ENCODE results near the gene DGCR2.

The DGCR2 gene

DNA sequence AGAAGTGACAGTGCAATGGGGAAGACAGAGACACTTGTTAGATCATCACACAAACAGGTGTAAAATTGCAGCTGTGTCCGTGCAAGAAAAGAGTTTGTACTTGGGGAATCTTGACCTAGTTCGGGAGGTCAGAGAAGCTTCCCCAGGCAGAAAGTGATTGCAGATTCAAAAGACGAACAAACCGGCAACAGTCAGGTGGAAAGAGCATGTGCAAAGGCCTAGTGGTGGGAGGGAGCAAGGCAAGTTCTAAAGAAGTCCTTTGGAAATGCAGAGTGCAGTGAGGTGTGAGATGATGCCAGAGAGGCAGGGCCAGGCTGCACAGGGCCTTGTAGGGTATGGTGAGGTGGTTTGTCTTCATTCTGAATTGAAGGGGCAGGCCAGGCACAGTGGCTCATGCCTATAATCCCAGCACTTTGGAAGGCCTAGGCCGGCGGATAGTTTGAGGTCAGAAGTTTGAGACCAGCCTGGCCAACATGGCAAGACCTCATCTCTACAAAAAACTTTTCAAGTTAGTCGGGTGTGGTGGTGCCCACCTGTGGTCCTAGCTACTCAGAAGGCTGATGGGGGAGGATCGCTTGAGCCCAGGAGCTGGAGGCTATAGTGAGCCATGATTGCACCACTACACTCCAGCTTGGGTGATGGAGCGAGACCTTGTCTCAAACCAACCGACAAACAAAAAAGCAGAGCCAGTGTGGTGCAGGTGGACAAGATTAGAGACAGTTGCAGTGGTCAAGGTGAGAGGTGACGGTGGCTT lies 24.2 kb upstream of the DGCR2 start:
- no peak for DNase-seq

DNA sequence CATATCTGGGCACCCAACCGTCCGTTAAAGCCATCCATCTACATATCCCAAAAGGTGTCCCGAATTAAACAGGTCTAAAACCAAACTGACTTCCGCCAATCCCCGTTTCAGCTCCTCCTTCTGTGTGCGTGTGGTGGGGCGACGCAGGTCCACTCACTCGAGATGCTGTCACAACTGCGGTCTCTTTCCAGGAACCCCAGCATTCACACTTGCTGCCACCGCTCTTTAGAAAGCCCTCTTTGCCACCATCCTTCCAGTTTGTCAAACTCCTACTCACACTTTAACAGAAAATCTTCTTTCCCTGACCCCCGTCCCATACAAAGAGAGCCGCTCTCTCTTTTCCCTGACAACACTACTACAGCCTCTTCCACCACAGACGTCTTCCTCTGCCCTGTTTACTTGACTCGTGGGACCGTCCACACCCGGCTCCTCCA lies 21.8 kb upstream of the DGCR2 start:
- DNase-seq, result peak; percentile 47 to 59

DNA sequence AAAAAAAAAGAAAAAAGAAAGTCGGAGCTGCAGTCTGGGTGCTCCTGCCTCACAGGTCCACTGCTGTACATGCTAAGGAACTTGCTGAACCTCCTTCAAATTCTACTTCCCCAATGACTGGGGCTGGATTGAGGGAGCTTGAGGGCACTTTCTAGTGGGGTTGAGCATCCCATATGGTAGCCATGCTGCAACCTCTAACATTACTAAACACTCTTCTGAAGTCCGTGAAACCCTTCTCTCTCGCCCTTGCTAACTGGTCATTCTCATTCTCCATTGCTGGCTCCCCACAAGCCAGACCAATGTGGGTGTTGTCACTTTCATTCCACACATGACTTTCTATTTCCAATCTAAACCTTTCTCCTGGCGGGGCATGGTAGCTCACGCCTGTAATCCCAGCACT lies 21.0 kb upstream of the DGCR2 start:
- DNase-seq, result no peak

DNA sequence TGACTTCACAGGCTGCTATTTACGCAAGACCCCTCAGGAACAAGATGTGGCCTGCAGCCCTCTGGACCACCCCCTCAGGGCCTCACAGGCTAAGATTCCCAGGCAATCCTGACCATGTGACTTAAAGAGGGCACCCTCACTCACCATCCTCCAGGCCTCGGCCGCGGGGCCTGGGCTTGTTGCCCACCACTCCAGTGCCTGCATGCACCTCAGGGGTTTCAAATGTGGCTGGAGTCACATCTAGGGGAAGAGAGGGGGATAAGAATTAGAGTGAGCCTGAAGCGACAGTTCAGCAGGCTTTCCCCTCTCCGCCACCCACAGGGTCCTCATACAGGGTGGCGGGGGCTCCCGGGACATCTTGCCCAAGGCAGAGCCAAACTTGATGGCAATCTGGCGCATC lies 20.2 kb upstream of the DGCR2 start:
- DNase-seq, result no peak

DNA sequence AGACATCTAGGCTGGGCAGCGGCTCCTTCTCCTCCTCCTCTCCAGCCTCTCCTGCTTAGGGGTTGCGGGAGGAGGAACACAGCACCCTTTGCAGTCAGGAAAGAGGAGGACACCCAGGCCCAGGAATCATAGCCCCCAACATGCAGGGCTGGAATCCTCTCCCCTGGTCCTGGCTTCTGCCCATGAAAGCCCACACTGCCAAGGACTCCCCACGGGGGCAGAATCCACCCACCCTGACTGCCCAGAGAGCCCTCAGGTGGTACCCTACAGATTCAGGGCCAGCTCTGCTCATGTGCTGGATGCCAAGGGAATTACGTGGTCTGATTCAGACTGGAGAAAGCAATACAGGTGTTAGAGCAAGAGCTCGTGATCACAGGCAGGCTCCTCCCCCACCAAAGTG lies 17.8 kb upstream of the DGCR2 start:
- DNase-seq, result no peak

DNA sequence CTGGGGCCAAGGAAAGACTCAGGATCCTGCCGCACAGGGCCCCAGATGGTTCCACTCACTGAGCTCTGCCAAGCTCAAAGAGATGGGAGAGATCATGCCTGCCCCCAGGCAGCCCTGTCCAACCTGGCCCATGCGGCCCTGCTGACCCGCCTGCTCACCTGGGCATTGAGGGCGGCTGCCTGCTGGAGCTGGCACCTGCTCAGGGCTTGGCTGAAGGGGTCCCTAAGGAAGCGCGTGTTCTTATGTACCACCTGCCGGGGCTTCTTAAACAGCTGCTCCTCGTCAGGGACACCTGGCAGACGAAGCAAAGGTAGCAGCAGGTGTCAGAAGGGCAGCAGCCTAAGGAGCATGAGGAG lies 16.8 kb upstream of the DGCR2 start:
- DNase-seq, result no peak

DNA sequence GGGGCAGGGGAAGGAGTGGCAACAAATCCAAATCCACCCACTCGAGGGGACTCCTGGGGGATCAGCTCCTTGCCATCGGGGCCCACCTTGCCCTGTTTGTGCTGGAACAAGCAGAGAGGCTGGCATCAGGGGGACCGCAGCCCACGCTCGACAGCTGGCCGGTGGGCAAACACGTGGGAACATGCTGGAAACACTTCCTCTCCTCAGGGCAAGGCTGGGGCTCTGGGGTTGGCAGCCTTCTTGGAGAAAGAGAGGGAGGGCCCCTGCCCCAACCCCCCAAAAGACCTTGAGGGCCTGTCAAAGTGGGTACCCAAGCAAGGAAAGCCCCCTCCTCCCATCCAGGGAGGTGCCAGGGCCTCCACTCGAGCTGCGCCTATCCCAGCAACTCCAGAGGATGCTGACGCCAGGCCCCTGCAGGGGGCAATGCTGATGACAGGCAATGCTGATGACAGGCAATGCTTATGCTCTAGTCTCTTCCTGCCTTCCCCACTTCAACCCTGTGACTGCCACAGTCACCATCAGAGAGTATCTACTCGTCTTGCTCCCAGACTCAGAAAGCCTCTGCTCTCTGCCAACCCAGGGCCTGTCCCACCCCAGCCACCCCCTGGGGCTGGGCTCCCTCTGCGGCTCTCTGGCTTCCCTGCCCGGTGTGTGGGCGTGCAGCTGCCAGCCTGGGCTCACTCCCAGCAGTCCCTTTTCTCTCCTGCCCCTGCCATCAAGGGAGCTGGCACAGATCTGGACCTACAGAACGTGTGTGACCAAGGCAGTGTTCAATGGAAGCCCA lies 16.2 kb upstream of the DGCR2 start:
- DNase-seq, result no peak

DNA sequence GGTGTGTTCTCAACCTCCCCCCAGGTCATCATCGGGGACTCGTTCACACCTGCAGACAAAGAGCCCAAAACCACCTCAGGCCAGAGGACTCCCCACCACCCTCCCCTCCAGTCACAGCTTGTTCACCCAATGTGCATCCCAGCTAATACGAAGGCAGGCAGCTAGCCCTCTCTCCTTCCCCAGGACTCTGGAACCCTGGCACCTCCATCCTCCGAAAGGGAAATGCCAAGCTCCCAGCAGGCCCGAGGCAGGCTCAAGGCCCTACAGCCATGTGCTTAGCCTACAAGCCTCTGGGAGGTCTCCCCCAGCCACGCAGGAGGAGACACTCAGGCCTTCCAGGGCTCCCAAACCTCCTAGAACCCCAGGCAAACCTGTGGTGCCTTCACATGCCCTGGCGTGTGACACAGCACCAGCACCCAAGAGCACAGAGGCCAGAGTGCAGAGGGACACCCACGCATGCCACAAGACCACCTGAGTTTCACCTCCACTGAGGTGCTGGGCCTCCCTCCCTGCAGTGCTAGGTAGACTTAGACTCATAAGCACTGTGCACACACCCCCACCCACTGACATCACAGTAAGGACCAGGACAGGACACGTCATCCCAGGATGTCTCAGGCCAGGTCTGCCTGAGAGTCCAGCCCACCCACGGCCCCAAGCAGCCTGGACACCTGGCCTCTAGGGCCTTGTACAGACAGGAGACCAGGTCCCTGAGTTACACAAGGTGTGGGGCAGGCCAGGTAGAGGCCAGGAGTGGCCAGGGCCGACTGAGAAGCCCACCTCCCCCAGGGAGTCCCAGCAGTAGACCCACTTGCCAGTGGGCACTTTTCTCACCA lies 15.4 kb upstream of the DGCR2 start:
- no peak for DNase-seq

DNA sequence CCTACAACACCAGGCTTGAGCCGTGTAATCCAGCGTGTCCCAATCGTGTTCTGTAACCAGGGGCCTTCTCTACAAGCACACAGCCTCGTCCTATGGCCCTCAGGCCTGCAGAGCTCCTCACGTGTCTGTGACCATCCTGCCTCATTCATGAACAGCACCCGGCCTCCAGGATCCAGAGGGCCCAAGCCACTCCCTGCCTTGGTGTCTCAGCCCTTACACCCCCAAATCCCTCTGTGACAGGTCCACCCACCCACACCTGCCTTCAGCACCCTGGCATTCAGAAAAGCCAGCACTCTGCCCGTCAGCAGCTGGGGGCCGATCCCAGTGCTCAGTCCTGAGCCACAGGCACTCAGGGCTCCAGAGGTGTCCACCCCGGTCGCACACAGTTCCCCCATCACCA lies 14.7 kb upstream of the DGCR2 start:
- DNase-seq, result no peak

DNA sequence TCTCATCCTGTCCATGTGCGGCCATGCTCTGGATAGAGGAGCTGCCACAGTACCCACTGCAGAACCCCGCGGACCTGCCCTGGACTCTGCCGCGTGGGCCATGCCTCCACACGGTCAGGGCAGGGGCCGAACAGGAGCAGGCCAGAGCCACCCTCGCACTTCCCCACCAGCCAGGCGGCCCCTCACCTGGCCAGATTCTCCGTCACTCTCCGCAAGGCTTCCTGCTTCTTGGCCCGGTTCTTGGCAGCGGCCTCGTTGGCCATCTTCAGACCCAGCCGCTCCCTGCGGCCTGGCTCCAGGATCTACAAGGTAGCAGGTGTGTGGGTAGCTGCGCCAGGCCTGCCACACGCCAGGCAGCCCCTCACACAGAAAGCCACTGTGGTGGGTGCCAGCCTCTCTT lies 12.7 kb upstream of the DGCR2 start:
- no peak for DNase-seq

DNA sequence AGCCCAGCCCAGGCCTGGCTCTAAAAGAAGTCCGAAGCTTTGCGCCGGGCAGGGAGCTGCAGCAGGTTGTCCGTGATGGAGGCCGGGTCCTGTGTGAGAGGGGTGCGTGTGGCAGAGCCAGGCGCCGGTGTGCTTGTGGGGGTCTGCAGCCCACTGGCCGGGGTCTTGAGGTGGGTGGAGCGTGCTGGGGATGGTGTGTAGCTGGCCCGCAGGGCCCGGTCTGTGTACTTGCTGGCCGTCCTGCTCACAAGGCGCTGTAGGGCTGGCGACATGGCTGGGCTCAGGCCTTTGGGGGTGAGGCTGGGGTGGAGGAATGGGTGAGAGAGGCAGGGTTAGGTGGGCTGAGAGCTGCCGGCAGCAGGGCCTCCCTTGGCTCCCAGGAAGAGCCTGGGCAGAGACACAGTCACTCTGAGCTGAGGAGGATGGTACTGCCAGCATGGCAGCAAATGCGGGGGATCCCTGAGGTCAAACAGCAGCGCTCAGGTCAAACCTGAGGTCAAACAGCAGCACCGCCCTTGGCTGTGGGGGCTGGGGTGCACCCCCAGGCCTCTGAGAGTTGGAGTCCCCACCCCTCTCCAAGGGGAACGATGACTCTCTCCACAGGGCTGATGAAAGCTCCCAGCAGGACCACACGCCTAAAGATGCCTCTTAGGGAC lies 12.1 kb upstream of the DGCR2 start:
- no peak for DNase-seq

DNA sequence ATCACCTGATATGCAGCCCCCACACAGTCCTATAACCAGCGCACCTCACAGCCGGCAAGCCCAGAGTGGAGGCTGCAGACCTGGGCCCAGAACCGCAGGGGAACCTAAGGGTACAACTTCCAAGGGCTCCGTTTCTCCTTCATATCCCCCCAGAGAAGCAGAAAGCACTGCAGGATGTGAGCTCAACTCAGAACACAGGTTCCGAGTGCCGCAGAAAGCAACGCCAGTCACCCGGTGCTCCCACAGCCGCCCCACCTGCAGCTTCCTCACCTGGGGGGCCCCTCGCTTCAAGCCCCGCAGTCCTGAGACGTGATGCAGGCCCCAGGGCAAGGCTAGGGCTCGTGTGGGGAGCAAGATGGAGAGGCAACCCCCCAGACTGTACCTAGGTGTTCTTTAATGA lies 11.3 kb upstream of the DGCR2 start:
- no peak for DNase-seq

DNA sequence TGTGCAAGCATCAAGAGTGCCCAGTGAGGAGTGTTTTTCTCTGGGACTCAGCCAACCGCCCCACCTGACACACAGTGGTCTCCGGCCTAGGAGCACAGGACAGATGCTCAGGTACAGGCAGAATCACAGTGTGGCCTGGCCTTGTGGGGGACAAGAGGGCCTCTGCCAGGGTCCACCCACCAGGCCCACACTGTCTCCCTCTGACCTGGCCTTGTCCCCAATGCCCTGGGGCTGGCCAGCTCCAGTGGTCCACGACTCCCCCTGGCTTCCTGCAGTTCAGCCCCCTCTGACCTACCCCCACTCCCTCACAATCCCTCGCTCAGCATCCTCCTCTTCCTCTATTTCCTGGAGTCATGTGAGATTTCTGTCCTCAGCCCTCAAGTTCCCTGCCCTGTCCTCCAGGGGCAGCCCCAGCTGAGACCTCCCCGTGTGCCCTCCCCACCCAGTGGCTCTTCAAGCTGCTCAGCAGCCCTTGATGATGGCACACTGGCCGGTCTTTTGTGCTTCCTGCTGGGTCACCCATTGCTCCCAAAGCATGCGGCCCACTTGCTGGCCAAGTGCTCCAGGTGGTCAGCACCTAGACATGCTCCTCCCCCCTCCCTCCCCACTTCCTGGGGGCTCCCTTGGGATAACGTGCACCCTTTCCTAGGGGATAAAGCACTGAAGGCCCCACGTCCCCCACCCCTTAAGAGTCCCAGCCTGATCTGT lies 10.6 kb upstream of the DGCR2 start:
- DNase-seq, result no peak

DNA sequence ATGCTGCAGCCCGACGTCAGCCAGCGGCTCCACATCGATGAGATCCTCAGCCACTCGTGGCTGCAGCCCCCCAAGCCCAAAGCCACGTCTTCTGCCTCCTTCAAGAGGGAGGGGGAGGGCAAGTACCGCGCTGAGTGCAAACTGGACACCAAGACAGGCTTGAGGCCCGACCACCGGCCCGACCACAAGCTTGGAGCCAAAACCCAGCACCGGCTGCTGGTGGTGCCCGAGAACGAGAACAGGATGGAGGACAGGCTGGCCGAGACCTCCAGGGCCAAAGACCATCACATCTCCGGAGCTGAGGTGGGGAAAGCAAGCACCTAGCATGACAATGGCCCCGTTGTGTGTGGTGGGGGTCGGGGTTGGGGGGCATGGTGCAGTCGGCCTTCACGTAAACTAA lies 9.9 kb upstream of the DGCR2 start:
- no peak for DNase-seq

DNA sequence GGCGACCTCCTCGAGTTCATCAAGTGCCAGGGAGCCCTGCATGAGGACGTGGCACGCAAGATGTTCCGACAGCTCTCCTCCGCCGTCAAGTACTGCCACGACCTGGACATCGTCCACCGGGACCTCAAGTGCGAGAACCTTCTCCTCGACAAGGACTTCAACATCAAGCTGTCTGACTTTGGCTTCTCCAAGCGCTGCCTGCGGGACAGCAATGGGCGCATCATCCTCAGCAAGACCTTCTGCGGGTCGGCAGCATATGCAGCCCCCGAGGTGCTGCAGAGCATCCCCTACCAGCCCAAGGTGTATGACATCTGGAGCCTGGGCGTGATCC lies 9.4 kb upstream of the DGCR2 start:
- DNase-seq, result no peak

DNA sequence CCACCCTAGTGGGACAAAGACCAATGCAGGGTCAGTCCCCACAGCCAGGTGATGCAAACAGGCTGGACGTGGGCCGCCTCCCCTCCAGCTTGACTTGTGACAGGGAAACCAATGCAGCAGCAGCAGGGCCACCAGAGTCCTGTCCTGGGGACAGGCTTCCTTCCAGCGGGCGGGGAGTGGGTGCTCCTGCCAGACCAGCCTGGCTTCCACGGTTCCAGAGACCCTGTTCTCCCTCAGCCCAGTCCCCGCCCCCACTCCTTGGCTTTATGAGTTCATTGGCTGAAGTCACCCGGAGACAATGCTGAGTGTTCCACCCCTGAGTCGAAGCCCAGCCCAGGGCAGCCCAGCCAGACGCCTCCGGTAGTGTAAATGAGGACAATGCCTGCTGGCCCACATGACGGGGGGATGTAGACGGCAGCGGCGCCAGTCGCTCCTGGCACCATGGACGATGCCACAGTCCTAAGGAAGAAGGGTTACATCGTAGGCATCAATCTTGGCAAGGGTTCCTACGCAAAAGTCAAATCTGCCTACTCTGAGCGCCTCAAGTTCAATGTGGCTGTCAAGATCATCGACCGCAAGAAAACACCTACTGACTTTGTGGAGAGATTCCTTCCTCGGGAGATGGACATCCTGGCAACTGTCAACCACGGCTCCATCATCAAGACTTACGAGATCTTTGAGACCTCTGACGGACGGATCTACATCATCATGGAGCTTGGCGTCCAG lies 8.9 kb upstream of the DGCR2 start, which contains the start of gene TSSK2:
Gene TSSK2, plus strand, starts transcription at position 350 of the 726 bp plus-strand sequence. Its CDS starts 92 bp downstream, at position 442.
- no peak for DNase-seq

DNA sequence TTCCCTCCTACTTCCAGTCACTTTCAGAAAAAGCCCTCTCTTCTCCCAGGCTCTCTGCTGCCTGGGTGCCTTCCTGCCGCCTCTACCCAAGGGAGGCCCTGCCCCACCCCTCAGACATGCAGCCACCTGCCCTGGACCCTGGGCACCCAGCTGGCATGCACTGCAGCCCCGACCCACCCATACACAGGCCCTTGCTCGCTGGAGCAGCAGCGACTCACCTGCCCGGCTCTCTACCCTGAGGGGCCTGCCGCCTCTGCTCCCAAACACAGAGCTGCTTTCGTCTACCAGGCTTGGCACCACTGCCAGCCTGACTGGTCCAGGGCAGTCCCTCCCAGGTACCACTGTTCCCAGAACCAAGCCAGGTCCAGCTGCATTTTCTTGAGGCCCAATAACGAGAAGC lies 7.7 kb upstream of the DGCR2 start:
- DNase-seq, result no peak

DNA sequence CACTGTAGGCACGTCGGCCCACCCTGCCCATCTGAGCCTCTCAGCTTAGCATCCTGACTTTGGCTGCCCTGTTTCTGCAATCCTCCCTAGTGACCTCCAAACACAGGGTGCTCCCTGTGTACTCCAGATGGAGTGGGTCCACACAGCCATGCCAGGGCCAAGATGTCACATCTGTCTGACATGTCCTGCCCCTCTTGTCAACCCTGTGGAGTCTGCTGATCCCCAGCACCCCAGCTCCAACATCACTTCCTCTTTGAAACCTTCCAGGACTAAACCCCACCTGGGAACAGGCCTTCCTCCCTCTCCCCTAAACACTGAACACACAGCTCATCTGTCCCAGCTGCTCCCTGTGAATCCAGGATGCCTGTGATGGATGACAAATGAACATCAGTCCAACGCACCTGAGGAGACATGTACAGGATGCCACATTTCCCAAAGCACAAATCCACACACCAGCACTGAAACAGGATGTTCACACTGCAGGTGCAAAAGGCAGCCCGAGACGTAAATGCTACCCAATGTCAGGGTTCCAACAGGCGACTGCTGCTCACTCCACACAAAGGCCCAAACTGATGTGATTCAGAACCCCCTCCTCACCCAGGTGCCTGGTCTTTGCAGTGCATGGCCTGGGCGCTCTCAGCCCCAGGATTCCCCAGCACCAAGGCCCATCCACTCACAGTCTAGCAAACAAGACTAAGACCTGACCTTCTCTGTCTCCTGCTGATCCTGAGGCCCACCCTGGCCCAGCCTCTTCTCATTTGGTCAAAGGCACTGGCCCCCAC lies 6.9 kb upstream of the DGCR2 start:
- no peak for DNase-seq

DNA sequence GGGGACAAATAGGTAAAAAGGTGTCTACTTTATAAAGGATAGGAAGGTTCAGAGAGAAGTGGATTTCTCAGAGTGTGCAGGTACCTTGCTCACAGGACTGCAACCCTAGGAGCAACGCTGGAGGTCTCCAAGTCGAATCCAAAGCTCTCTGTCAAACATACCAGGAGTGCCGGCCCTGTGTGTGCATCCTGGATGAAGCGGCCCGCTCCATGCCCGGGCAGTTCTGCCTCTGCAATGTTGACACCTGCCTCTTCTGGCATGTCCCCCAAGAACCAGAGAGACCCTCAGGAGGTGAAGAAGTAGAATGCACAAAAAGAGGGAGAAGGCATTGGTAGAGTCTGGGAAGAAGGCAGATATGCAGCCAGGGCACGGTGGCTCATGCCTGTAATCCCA lies 5.8 kb upstream of the DGCR2 start:
- no peak for DNase-seq

DNA sequence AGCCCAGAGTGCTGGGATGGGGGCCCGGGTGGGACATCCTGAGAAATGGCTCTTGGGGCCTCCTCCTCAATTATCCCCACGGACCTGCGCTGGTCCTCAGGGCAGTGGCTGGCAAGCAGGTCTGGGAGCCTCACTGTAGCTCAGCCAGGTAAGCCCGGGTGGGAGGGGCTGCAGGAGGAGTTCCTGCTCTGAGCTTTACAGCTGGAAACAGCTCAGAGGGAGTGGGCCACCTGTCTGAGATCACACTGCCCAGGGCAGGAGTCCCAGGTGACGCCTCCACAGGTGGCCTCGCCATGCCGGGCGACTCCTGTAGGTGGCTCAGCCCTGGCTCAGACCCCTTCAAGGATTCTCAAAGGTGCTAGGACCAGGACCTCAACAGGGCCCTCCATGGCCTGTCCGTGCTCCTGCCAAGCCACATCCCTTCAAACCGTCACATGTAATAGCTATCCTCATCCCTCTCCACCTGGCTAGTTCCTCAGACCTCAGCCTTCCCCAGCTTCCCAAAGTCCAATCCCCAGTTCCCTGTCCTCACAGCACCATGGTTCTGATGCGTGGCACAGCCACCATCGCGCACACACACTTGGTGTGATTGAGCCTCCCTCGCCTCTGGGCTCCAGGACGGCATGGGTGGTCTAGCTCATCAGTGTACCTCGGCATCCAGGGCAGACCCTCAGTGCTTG lies 5.3 kb upstream of the DGCR2 start:
- DNase-seq, result no peak
